Measurements from ENCODE around the gene RPL5. TPM values are rescaled to one million over a fixed set of nuclear protein-coding genes. Genes with fewer than 3 reads are reported as not detected.

RPL5 gene
- total and polyA plus RNA-seq, 2 donors (not counting 1 experiment from before 2014, with no cell fraction given), result 1,198 to 2,145 TPM

- Histone ChIP-seq H3K36me3 (ENCODE audit: control insufficient read depth, insufficient read depth, low read length) (peaks cover 14% of the 10 kb centered on the region), H3K27me3 (ENCODE audit: control insufficient read depth, insufficient read depth, low read length) (no peaks in the 10 kb centered on the region), H4K20me1 (ENCODE audit: control insufficient read depth, extremely low read depth, insufficient read depth, low read length) (peaks cover 3% of the 10 kb centered on the region), H3K4me1 (ENCODE audit: control insufficient read depth, extremely low read depth, insufficient read depth, low read length) (no peaks in the 10 kb centered on the region), H3K27ac (ENCODE audit: insufficient read depth, low read length) (no peak overlapping the region), H3K79me2 (ENCODE audit: control insufficient read depth, insufficient read depth, low read length) (peaks cover 53% of the 10 kb centered on the region), H2AFZ (ENCODE audit: low read length) (no peak overlapping the region), H3K9ac (ENCODE audit: insufficient read depth, low read length) (no peak overlapping the region), H3K9me3 (ENCODE audit: control insufficient read depth, insufficient read depth, low read depth, low read length) (no peaks in the 10 kb centered on the region), H3K4me2 (ENCODE audit: extremely low read depth, insufficient read depth, low read length) (no peak overlapping the region), H3K4me3 (replicated peaks in 1 of 4; ENCODE audit: control extremely low read depth in 1 of 4, insufficient read depth in 1 of 4, low read depth in 3 of 4, low read length in 4 of 4) (no peak overlapping the region)
- no peak for DNase-seq (ENCODE audit: low read depth in 2 of 2)
- no peak for TF ChIP-seq EZH2 (IDR thresholded peaks at IDR 0.05; ENCODE audit: low read length, missing control alignments)
- TF ChIP-seq CTCF (conservative IDR thresholded peaks at IDR 0.05 in 1 of 2, IDR thresholded peaks at IDR 0.05 in 1 of 2; ENCODE audit: low read depth in 1 of 2, low read length in 2 of 2), result no peak
Measured at GRCh38 chr1:92840600-92840999, 8.8 kb downstream of the RPL5 start.

GRCh38 chr1:92842082-92843045 lies 10.5 kb downstream of the RPL5 start:
- Histone ChIP-seq H4K20me1 (ENCODE audit: control insufficient read depth, extremely low read depth, insufficient read depth, low read length) (no peaks in the 10 kb centered on the region), H3K36me3 (ENCODE audit: control insufficient read depth, insufficient read depth, low read length) (peaks cover 12% of the 10 kb centered on the region)
- DNase-seq (ENCODE audit: low read depth in 2 of 2), result no peak

More at GRCh38 chr1:92842082-92843045, 10.5 kb downstream of the RPL5 start:
- no peak overlapping the region for H3K4me2 ChIP-seq (ENCODE audit: extremely low read depth, insufficient read depth, low read length)
- peaks cover 35% of the 10 kb centered on the region for H3K79me2 ChIP-seq (ENCODE audit: control insufficient read depth, insufficient read depth, low read length)
- no peak overlapping the region for H3K27ac ChIP-seq (ENCODE audit: insufficient read depth, low read length)
- no peaks in the 10 kb centered on the region for H3K9me3 ChIP-seq (ENCODE audit: control insufficient read depth, insufficient read depth, low read depth, low read length)
- no peak overlapping the region for H3K9ac ChIP-seq (ENCODE audit: insufficient read depth, low read length)
- no peaks in the 10 kb centered on the region for H3K4me1 ChIP-seq (ENCODE audit: control insufficient read depth, extremely low read depth, insufficient read depth, low read length)
- H2AFZ ChIP-seq (ENCODE audit: low read length), result no peak overlapping the region
- no peak for TF ChIP-seq EZH2 (IDR thresholded peaks at IDR 0.05; ENCODE audit: low read length, missing control alignments)
- TF ChIP-seq CTCF (conservative IDR thresholded peaks at IDR 0.05 in 1 of 2, IDR thresholded peaks at IDR 0.05 in 1 of 2; ENCODE audit: low read depth in 1 of 2, low read length in 2 of 2), result no peak
- H3K27me3 ChIP-seq (ENCODE audit: control insufficient read depth, insufficient read depth, low read length), result no peaks in the 10 kb centered on the region
- no peak overlapping the region for H3K4me3 ChIP-seq (replicated peaks in 1 of 4; ENCODE audit: control extremely low read depth in 1 of 4, insufficient read depth in 1 of 4, low read depth in 3 of 4, low read length in 4 of 4)

Measured in fibroblast of lung (primary cell).